ENCODE data around the gene TPM1. TPM values are rescaled to one million over a fixed set of nuclear protein-coding genes. Genes with fewer than 3 reads are reported as not detected.

The TPM1 gene
- total and polyA plus RNA-seq, 9 of the 15 experiments (the other 6 are each of a cell fraction or from before 2014, with no cell fraction given): 8.1 to 53.9 (median 43.1) TPM

- intact Hi-C loops (cut with micrococcal nuclease): no loop called here
- no TSS peak for BruUV-seq (replicated peaks)
- POLR2A ChIA-PET: interaction anchor here (0.7 to 1.8 kb wide), 5 partner anchors 11 to 47 kb away, joined by 3 to 6 read pairs (median 5); no protein-coding TSS in a partner anchor
- no peak for TF ChIP-seq TAF7 (tag; IDR thresholded peaks at IDR 0.05)
- no peak for TF ChIP-seq CHD1 (IDR thresholded peaks at IDR 0.05; ENCODE audit: low read length)
- TF ChIP-seq ZBTB40 (IDR thresholded peaks at IDR 0.05): no peak
- no peak for TF ChIP-seq ZBTB40 (CRISPR knock-in tag; IDR thresholded peaks at IDR 0.05)
- no peak for TF ChIP-seq PCBP2 (IDR thresholded peaks at IDR 0.05; ENCODE audit: low read depth, low read length, poor library complexity, severe bottlenecking)
- no peak for TF ChIP-seq ETV6 (IDR thresholded peaks at IDR 0.05; ENCODE audit: borderline replicate concordance in 1 of 2, low read depth in 2 of 2, low read length in 1 of 2)
- TF ChIP-seq ETV6 (CRISPR knock-in tag; IDR thresholded peaks at IDR 0.05; ENCODE audit: borderline replicate concordance): no peak
- TF ChIP-seq BRCA1 (IDR thresholded peaks at IDR 0.05): no peak
- TF ChIP-seq BRCA1 (CRISPR knock-in tag; IDR thresholded peaks at IDR 0.05): no peak
- TF ChIP-seq CEBPB (tag; IDR thresholded peaks at IDR 0.05): no peak
- TF ChIP-seq CHD4 (IDR thresholded peaks at IDR 0.05; ENCODE audit: insufficient read depth, insufficient replicate concordance, low read depth, low read length, poor library complexity, severe bottlenecking): no peak
- no peak for TF ChIP-seq MTA3 (IDR thresholded peaks at IDR 0.05; ENCODE audit: borderline replicate concordance)
- no peak for TF ChIP-seq ZNF507 (tag; conservative IDR thresholded peaks at IDR 0.05)
Observed at GRCh38 chr15:63090887-63091286, 48.3 kb downstream of the TPM1 start.

More at GRCh38 chr15:63090887-63091286, 48.3 kb downstream of the TPM1 start:
- H3K27me3 ChIP-seq (ENCODE audit: control insufficient read depth in 2 of 2, insufficient read depth in 2 of 2, low read length in 2 of 2): 0 out of 5 replicates have a peak, but pooled peaks cover 0 to 3% of the 10 kb centered on the region in 2 experiments
- CTCF ChIA-PET (ENCODE audit: low intra/inter-chr PET ratio): interaction anchor here (4.2 kb wide), 1 partner anchor 42 kb away, joined by 56 read pairs; no protein-coding TSS in a partner anchor
- H2AFZ ChIP-seq (ENCODE audit: low read depth, low read length): no peak overlapping the region; the same call in 1 of the 2 replicates
- no peak overlapping the region for H3K4me3 ChIP-seq
- no peak overlapping the region for H3K4me2 ChIP-seq (ENCODE audit: insufficient read depth, low read length)
- DNase-seq (ENCODE audit: extremely low read depth in 1 of 4, low spot score in 3 of 4): no peak
- H3K36me3 ChIP-seq (ENCODE audit: control insufficient read depth, insufficient read depth, low read length): no peaks in the 10 kb centered on the region
- H3K79me2 ChIP-seq (ENCODE audit: control insufficient read depth, insufficient read depth, low read length): no peaks in the 10 kb centered on the region
- H3K27ac ChIP-seq (ENCODE audit: extremely low read depth, low read depth, low read length): no peak overlapping the region
- FAIRE-seq: no peak
- H4K20me1 ChIP-seq (replicated peaks; ENCODE audit: control insufficient read depth, insufficient read depth, low read length): no peaks in the 10 kb centered on the region
- no peak overlapping the region for H3K9ac ChIP-seq (ENCODE audit: insufficient read depth in 1 of 2, low read depth in 2 of 2, low read length in 2 of 2)
- H3K4me1 ChIP-seq (replicated peaks in 1 of 2; ENCODE audit: control insufficient read depth in 2 of 2, insufficient read depth in 2 of 2, low read length in 2 of 2): peaks cover 0 to 5% of the 10 kb centered on the region in 2 experiments; a peak in 1 of 5 replicates
- H3K9me1 ChIP-seq (ENCODE audit: control insufficient read depth, insufficient read depth, low read length): no peaks in the 10 kb centered on the region
- no peak for ATAC-seq
- 29% methylated on average over 10 of the region's 10 CpGs for WGBS (ENCODE audit: insufficient coverage, low coverage, missing lambda C conversion rate)
- no peaks in the 10 kb centered on the region for H3K9me3 ChIP-seq (replicated peaks; ENCODE audit: control insufficient read depth, insufficient read depth, low read depth, low read length)
- in situ Hi-C loops (cut with MboI): no loop called here
